GM19452 (cell line): ENCODE measurements around the gene TMF1.

Experiments used
- ATAC-seq: cut with Tn5 transposase; IDR thresholded peaks from one replicate; pipeline ENCODE4 v1.9.1; 2021; ENCODE audit not compliant: unreplicated experiment

TMF1 gene

DNA sequence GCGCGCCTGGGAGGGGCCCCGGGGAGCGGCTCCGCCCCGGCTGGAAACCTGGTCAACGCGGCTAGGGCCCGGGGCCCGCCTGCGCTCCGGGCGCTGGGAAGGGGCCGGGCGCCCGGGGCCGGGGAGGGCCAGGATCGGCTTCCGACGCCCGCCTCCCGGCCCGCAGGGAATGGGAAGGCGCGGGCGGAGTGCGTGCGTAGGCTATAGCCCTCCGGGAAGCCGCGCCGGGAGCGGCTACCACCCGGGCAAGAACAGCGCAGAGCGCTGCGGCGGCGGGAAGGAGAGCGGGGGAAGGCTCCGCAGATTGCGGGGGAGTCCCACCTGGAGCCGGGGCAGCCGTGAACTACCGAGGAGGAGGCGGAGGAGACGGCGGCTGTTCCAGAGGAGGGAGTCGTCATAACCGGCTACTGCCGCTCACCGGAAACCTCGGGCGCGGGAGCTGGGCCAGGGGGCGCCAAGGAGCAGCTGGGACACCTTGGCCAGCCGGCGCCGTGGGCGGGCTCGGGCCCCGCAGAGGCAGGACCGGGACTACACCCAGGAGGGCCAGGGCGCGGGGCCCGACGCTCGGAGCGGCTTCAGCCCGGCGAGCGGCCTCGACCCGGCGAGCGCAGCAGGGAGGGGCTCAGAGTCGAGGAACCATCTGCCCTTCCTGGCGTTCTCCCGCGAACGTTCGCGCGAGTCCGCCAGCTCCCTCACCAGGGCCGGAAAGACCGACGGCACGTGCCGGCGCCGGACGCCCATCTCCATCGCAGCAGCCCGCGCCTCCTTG lies 38.7 kb downstream of the TMF1 start, which contains the start of gene EOGT:
Gene EOGT (minus strand): TSS at position 432 of the 769 bp plus-strand sequence. CDS start 3,838 bp downstream, outside the sequence.
- peak; percentile 77 for ATAC-seq

DNA sequence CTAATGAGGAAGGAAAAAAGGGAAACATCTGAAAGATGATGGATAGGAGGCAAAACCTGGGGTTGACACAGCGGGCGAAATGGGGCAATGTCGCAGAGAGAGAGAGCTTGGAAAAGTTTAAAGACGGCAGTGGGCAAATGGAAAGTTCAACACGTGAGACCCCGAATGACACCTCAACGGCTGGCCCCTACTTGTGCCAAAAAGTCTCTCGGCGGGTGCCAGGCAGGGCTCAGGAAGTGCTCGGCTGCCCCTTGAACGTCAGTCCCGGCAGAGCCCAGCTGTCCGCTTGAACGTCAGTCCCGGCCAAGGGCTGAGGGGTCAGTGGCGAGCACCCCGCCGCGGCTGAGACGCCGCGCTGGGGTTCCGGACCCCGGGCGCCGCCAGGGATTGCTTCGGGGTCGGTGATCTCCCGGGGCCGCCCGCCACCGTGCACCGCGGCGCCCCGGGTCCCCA lies 39.3 kb downstream of the TMF1 start:
- ATAC-seq, result peak; percentile 45

DNA sequence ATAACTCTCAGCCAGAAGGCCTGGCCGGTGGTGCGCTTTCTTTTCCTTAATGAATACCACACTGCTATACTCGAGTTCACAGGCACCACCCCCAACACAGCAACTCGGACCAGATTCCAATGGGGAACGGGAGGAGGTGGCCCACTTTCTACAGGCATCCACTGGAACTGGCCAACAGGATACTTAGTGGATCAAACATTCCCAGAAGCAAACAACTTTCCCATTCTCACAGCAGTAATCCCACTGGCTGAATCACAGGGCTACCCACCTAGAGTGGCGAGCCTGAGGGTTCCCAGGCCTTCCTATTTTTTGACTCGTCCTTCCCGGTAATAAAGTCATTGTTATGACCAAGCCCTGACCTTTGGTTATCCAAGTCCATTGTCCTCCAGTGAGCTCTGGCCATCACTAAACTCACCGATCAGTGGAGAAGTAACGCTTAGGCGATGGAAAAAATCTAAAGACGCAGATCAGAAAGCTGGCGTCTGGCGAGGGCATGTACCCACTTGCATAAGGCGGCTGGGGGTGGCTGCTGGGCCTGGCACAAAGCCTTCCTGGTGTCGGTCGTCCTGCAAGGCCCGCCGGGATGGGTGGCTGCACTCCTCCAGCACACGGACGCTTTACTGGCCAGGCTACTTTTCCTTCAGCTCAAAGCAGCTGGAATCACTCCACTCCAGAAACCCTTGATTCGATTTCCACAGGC lies 39.9 kb downstream of the TMF1 start:
- ATAC-seq, result no peak

DNA sequence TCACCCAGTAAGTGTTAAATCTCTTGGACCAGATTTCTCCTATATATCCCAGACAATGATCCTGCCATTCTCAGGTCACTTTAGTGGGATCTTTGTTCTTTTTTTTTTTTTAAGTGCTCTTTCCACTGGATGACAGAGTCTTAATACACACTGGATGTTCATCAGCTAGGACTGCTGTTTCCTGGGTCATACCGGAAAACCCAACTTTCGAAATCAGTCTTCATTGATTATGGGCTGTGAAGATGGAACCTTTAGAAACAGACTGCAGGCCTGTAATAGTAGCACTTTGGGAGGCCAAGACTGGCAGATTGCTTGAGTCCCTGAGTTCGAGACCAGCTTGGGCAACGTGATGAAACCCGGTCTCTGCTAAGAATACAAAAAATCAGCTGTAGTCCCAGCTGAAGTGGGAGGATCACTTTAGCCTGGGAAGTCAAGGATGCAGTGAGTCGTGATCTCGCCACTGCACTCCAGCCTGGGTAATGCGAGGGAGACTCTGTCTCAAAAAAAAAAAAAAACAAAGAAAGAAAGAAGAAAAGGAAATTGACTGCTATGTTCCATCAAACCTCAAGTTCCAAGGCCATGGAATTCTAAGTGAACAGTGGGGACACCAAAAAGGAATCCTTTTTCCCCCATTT lies 40.9 kb downstream of the TMF1 start:
- ATAC-seq, result no peak

DNA sequence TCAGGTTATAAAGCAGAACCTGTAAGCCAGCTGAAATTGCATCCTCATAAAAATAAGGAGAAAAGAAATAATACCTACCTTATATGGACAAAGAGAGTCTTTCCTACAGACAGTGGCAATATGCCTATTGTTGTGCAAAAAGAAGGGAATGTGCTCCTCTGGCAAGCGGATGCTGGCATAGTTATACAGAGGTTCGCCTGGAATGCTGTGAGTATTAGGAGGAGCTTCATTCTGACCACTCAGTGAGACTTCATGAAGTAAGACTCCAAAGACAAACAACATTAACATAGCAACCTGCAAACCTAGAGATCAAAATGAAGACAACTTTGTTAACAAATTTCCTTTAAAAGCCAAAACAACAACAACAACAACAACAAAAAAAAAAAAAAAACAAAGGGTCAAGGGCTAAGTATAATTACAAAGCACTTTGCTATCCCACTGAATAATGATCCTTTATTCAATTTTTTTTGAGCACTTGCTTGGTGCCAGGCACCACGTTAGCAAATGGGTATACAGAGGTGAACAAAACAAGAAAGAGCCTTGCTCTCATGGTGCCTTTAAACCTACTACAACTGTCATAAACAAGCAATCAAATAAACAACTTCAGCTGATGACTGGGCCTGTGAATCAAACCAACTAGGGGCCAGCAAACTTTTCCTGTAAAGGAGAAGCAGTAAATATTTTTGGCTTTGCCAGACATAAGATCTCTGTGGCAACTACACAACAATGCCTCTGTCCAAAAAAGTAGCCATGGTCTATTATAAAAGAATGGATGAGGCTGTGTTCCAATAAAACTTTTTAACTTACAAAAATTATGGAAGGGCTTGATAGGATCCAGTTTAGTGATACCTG lies 42.3 kb downstream of the TMF1 start:
- ATAC-seq, result no peak

DNA sequence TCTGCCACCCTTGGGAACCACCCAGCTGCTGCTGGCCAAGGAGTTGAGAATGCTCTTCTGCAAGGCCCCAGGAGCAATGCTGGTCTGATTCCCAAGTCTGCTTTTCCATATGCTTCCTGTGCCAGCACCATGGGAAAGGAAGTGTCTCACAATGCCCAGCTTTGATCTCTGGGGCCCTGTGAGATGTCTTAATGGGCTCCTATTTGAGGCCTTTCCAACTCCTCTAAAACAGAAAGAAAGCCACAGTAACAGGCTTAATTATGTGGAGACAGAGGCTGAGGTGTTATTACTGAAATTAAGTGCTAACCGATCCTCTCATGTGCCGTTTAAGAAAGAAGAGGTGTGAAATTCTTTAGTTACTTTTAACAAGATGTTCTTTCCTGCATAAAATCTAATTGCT lies 43.2 kb downstream of the TMF1 start:
- no peak for ATAC-seq

DNA sequence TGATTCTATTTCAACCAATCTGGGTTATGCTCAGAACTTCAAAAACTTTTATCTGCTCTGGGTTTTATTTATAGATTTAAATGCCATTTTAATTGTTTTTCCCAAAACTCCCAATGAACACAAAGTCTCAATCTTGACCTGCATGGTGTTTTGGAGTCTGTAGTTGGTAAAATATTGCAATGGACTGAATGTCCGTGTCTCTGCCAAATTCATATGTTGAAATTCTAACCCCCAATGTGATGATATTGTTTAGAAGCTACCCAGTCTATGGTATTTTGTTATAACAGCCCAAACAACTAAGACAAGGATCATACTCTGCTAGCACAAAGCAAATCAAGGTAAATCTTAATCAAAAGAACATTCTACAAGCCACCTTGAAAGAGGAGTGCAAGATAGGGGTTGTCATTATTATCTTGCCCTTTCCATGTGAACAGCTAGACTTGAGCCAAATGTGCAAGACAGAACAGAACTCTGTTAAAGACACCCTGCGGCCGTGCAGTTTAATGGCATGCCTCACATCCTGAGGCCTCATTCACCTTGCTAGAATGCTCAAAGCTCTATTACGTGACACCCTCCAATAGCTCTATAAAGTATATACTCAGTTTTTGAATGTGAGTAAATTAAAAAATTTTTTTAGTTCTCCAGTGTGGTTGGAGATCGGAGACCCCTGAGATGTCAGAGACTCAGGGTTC lies 46.2 kb downstream of the TMF1 start:
- no peak for ATAC-seq

DNA sequence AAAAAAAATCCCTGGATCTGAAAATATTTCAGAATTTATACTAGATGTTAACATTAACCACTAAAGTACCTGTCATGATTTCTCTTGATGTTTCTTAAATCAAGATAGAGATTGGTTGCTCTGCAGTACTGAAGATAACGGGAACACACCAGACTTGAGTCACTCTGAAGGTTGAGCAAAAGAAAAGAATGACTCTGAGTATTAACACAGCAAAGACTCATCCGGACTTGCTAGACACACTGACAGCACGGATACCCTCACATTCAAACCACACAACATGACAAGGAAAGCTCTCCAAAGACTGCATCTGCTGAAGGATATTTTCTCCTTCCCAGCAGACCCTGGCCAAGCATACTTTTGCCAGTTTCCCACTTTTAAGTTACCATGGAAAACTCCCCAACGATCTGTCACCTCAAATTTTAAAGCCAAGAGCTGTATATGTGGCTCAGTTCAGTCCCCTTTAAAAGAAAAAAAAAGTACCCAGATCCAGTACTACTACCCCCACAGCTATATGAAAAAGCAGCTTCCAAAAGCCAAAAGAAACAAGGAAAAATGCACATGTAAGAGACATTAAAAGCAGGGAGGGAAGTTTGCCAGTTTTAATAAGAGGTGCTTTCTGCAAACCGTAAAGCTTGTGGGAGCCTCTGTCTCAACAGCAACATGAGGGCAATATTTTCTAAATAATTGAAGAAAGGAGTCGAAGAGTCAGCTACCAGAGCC lies 46.9 kb downstream of the TMF1 start:
- no peak for ATAC-seq

DNA sequence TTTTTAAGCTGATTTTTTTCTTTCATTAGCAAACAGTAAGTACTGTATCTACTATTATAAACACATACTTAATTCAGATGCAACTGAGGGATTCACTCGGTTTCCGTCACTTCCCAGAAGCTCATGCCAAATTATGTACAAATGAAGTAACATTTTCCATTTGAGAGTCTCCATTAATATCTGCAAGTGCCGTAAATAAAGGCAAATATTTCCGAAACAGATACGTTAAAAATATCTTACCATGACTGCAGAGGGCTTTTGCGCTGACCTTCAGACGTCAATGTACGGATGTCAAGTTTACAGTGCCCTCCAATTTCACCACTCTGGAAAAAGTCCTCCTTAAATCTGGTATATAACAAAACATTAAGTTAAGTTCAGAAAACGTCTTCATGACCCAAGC lies 48.0 kb downstream of the TMF1 start:
- ATAC-seq, result no peak

DNA sequence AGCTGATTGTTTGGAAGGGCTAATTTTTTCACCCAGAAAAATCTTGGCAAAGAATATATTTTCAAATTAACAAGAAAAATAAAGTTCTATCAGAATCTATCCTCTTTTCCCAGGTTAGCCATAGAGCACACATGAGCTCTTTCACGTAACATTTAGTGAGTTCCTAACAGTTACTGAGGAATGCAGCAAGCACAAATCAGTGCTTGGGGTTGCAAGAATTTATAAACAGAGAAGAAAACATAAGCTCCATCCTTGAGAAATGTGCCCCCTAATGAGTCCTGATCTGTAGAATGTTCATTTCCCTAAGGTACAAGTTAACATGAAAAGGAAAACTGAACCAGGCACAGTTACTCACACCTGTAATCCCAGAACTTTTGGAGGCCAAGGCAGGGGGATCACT lies 52.5 kb downstream of the TMF1 start:
- no peak for ATAC-seq

DNA sequence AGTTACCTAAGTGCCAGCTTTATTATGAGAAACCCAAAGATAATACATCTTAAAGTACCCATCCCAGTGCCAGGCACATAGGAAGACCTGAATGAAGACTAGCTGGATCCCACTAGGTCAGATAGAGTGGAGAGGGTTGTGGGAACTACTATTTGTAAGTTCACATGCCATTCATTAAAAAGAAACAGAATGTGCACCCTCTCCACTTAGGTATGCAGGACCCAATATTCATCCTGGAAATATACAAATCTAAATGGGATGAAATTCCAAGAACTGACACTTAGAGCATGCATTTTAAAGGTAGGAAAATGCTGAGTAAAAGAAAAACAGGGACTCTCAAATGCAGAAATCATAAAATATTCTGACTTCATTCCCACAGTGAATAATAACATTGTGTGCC lies 53.0 kb downstream of the TMF1 start:
- ATAC-seq, result no peak

DNA sequence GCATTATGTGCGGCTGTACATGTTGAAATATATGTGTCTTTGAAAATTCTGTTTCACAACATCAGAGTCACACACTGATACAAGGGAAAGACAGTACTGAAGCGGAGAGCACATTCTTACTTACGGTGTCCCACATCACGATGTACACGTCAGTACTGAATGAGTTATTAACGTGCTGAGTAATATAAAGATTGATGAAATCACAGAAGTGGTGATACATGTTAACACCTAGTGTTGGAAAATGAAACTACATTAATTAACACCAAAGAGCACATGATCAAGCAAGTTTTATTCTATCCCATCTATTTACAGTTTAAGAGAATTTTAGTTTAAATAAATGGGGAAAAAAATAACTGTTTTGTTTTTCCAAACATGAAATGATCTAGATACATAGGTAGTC lies 54.2 kb downstream of the TMF1 start:
- ATAC-seq, result peak; percentile 66

DNA sequence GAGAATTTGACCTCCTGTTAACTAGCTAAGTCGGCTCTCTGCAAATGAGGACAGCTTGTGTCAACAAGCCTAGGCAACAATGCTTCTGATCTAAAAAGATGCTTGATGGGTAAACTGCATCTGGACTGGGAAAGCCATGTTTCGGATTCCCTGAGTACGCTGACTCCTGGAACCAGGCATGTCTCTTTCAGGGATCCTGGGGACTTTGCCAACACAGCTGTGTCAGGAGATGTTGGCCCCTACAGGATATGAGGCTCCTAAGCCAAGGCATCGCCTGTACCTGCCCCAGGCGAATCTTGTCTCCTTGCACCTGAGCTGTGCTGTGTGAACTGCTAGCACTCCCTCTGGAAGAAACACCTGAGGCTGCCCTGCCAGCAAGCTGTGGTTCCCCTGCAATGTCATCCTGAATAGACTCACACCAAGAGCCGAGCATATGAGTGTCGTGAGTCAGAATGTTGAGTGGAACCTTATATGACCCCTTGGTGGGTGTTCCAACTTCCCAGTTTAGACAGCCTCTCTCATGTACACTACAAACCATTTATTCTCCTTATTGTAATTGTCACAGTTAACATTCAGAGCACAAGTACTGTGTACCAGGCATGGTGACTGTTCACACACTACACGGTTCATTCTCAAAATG lies 55.7 kb downstream of the TMF1 start:
- ATAC-seq, result no peak

DNA sequence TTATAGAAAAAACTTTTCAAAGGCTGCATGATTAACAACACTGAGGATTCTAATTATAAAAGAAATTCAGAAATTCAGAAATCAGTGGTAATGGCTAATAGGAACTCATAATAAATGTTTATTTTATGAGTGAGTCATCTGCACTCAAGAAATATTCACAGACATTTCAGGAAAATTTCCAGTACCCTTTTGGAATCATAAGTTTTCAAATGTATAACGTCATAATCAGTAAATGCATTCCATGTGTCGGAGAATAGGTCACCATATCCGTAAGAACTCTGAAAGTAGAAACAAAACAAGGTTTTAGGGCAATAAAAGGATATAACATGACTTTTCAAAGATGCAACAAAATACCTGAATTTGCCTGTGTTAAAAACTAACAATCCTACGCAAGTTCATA lies 63.4 kb downstream of the TMF1 start:
- no peak for ATAC-seq

DNA sequence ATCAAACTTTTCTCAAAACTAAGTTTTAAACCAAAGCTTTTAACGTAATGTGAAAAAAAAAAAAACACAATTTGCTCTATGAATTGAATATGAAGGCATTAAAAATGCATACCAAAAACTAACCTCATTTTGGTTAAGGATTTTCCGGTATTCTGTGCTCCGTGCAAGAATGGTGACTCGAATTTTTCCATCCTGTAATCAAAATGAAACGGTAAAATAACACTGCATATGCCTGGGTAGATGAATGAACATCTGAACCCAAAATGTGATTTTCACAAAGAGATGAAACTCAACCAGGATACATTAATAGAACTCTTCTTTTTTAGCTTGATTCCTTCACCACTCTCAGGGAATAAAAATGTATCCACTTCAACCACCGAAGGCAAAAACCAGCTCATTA lies 64.8 kb downstream of the TMF1 start:
- no peak for ATAC-seq

DNA sequence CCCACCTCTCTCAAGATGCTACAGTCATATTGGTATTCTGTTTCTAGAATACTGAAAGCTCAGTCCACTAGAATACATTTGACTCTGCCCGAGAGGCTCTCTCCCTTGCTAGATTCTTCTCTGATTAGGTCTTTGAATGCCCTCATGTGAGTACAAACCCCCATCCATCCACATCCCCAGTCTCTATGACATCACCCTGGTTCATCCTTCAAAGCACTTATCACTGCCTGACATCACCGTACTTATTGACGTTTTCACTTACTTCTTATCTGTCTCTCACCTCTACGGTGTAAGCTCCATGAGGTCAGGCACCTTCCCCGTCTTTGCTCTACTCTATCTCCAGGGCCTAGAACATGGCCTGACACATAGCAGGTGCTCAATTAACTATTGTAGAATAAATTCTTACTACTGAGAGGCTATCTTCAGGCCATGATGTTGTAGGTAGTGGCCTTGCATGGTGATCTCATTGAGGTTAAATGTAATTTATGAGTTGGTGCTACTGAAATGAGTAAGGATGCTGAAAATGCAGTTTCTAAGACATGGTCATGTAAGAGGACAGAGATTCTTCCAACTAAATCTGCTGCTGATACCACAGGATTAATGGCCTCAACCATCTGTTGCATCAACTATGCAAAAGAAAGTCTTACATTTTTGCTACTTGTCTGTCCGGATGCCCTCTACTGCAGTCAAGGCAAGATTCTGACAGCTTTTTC lies 65.5 kb downstream of the TMF1 start:
- ATAC-seq, result no peak

DNA sequence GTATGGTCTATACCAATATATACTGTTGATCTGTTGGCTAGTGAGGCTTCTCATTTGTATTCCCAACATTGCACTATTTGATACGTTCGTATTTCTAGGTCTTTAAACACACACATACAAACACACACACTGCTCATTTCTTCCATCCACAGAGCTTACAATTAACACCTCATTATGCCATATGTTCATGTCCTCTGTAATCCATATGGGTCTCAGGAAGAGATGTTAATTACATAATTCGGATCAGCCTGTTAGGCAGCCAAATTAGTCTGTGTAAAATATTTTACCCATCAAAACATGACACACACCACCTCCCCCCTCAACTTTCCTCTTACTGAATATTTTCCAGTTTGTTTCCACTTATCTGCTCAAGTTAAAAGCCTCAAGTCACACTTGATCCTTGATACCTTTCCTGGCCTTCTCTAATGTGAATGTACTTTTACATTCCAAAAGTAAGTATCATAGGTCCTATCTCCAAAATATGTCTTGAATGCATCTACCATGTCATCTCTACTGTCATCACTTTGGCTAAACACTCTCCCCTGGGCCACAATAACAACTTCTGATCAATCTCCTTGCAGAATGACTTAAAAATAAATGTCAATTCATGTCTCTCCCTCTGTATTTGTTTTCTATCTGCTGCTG lies 66.9 kb downstream of the TMF1 start:
- no peak for ATAC-seq

DNA sequence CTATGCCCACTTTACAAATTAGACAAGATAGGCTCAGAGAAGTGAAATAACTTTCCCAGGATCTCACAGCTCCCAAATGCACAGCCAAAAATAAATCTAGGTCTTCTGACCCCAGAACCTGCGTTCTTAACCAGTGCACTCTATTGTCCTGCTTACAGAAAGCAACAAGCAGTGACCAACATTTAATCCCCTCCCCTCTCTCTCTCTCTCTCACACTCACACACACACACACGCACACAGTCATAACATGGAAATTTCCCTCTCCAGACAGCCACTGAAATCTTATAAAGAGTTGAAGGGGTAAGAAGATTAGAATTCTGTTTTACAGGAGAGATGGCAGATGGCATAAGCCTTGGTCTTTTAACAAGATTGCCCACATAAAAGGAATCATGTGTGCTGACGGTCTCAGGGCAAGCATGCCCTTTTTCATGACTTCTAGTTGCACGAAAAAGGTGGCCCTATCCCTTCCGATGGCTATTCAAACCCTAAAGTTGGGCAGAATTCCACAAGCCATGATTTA lies 68.1 kb downstream of the TMF1 start:
- ATAC-seq, result no peak
